HPDE6-E6E7 (cell line): Measurements from ENCODE around the gene EXOSC9.
"Not testable (repeated sequence)": the region's sequence is repeated elsewhere in the genome, so short reads cannot be mapped to it uniquely, and the experiment has no call there.

Experiments used
- DNase-seq: peaks from one replicate; pipeline ENCODE4 v3.0.0; 2011; ENCODE audit warnings: missing footprints; ENCODE audit errors: extremely low spot score

EXOSC9 gene

GRCh38 chr4:121800961-121801714, at the start of gene EXOSC9:
Gene EXOSC9, plus strand, starts transcription at chr4:121801323. Its CDS starts 102 bp downstream, at chr4:121801425.
- DNase-seq = peak; percentile 91

GRCh38 chr4:121752142-121752541, 49.0 kb upstream of the EXOSC9 start:
- not testable (repeated sequence) for DNase-seq

GRCh38 chr4:121758925-121759568, 42.1 kb upstream of the EXOSC9 start:
- no peak for DNase-seq

- DNase-seq = no peak
Measured at GRCh38 chr4:121760205-121760604, 40.9 kb upstream of the EXOSC9 start.

GRCh38 chr4:121764303-121764701, 36.8 kb upstream of the EXOSC9 start:
- DNase-seq = no peak

GRCh38 chr4:121764702-121765367, 36.3 kb upstream of the EXOSC9 start, which contains the start of gene SMIM43:
Gene SMIM43, minus strand, starts transcription at chr4:121765164. Its CDS starts 59 bp downstream, at chr4:121765105.
- DNase-seq = no peak

- no peak for DNase-seq
Measured at GRCh38 chr4:121765368-121765705, 35.8 kb upstream of the EXOSC9 start.

- no peak for DNase-seq
Measured at GRCh38 chr4:121765971-121766538, 35.1 kb upstream of the EXOSC9 start.

GRCh38 chr4:121767166-121767565, 34.0 kb upstream of the EXOSC9 start:
- no peak for DNase-seq

- DNase-seq = no peak
Measured at GRCh38 chr4:121769341-121769740, 31.8 kb upstream of the EXOSC9 start.

- DNase-seq = no peak
Measured at GRCh38 chr4:121771869-121772268, 29.3 kb upstream of the EXOSC9 start.

- no peak for DNase-seq
Measured at GRCh38 chr4:121773883-121774282, 27.2 kb upstream of the EXOSC9 start.

GRCh38 chr4:121776610-121777401, 24.3 kb upstream of the EXOSC9 start:
- no peak for DNase-seq

GRCh38 chr4:121777625-121778024, 23.5 kb upstream of the EXOSC9 start:
- no peak for DNase-seq

- DNase-seq = no peak
Measured at GRCh38 chr4:121778991-121779628, 22.0 kb upstream of the EXOSC9 start.

- no peak for DNase-seq
Measured at GRCh38 chr4:121783210-121783609, 17.9 kb upstream of the EXOSC9 start.

- DNase-seq = no peak
Measured at GRCh38 chr4:121784401-121784800, 16.7 kb upstream of the EXOSC9 start.

GRCh38 chr4:121784975-121785374, 16.1 kb upstream of the EXOSC9 start:
- DNase-seq = peak; percentile 23

- no peak for DNase-seq
Measured at GRCh38 chr4:121785479-121785878, 15.6 kb upstream of the EXOSC9 start.

GRCh38 chr4:121786221-121786620, 14.9 kb upstream of the EXOSC9 start:
- no peak for DNase-seq

- no peak for DNase-seq
Measured at GRCh38 chr4:121788896-121789295, 12.2 kb upstream of the EXOSC9 start.
